Stimulated activated CD4-positive, alpha-beta T cell treated with anti-CD3 and anti-CD28 coated beads, Interleukin-12 subunit alpha, Interleukin-12 subunit beta, amount 100 ng/mL, for 48 hours (primary cell): ENCODE measurements around the gene PLEKHA5.
"Not testable (repeated sequence)": the region's sequence is repeated elsewhere in the genome, so short reads cannot be mapped to it uniquely, and the experiment has no call there.

Source experiments
- DNase-seq, 3 donors: peaks; one replicate each; pipeline ENCODE4 v3.0.0-alpha.2; 2020; ENCODE audit warnings: low read depth in 2 of 3, low spot score in 1 of 3

Gene PLEKHA5

DNA sequence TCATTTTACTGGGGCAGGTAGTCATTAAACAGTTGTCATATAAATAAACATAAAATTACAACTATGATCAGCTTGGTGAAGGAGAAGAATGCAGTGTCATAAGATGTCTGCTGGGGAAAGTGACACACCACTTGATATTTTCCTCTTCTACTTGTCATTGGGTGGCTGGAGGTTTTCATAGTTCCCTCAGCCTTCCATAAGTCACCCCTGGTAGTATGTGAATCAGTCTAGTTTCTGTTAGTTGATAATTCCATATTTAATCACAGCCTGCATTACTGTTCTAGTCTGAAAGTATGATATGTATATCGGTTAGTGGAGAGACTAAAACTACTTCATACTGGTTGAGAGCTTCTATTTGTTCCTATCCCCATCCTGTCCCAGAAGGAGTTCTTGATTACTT is 38.2 kb downstream of the PLEKHA5 start:
- no peak for DNase-seq

GRCh38 chr12:19168644-19169043 is 39.1 kb downstream of the PLEKHA5 start:
- no peak for DNase-seq

GRCh38 chr12:19169222-19169621 is 39.7 kb downstream of the PLEKHA5 start:
- DNase-seq = no peak

- DNase-seq = not testable (repeated sequence)
Measured at GRCh38 chr12:19170286-19170685, 40.8 kb downstream of the PLEKHA5 start.

GRCh38 chr12:19171731-19172130 is 42.2 kb downstream of the PLEKHA5 start:
- no peak for DNase-seq

- DNase-seq = no peak
Measured at GRCh38 chr12:19177754-19178153, 48.2 kb downstream of the PLEKHA5 start.

DNA sequence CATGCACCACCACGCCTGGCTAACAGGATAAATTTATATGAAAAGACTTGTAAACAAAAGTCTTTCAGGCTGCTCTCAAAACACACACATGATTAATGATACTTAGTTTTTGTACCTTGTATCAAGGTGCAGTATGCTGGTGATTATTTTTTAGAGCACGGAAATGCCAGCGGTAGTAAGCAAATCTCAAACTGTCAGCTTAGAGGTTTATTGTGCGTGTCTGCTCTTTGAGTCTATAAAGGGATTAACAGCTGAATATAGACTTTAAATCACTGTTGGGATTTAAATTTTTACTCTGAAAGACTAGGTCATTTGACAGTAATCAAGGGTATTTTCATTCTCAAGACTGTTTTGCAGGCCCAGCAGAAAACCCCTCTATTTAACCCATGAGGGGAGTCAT is 50.5 kb downstream of the PLEKHA5 start:
- no peak for DNase-seq

DNA sequence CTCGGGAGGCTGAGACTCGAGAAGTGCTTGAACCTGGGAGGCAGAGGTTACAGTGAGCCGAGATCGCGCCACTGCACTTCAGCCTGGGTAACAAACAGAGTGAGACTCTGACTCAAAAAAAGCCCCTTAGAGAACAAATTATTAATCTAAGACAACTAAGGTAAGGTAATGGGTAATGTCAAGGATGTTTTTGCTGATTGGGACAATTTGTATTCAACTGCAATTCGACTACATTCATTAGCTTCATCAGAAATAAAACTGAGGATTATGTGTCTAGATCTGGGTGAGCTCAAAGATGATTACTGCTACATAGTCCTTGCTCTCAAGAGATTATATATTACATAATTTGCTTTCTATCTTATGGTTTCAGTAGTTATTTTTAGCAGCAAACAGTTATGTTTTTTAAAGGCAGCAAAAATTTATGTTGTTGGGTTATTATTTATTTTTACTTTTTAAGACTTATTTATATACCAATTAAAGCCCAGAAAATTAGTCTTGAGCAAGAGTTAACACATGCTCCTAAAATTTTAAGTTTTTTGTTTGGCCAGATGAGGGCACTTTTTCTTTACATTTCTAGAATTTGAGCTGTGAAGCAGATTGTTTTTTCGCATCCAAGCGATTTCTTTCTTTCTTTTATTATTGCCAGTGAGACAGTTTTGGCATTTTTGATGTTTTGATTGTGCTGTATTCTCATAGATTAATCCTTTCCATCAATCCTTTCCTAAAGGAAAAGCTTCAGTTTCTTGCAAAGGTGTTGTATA is 52.3 kb downstream of the PLEKHA5 start:
- no peak for DNase-seq

DNA sequence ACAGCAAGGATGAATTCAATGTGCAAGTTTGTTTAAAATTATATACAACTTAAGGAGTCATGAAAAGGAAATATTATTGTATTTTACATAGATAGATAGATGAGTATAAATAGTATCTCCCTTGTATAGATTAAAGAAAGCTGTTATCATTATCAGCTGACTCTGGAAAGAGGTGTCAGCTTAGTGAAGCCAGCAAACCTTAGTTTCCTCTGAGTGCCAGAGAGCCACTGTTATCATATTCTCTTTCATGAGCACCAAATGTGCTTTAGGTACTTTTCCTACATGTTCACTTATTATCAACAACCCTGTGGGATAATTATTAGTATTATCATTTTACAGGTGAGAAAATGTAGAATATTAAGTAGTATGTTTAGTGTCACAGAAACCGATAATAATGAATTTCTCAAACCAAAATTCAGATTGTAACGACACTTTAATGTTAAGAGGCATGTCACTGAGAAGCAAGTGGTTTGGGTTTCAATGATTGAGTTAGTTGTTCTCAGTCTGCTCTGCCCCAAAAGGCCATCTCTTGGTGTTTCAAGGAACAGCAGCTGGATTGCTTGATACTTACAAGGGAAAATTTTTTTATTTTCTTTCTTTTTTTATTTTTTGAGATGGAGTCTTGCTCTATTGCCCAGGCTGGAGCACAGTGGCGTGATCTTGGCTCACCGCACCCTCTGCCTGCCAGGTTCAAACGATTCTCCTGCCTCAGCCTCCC is 53.7 kb downstream of the PLEKHA5 start:
- no peak for DNase-seq

GRCh38 chr12:19185262-19185929 is 55.9 kb downstream of the PLEKHA5 start:
- DNase-seq = no peak

DNA sequence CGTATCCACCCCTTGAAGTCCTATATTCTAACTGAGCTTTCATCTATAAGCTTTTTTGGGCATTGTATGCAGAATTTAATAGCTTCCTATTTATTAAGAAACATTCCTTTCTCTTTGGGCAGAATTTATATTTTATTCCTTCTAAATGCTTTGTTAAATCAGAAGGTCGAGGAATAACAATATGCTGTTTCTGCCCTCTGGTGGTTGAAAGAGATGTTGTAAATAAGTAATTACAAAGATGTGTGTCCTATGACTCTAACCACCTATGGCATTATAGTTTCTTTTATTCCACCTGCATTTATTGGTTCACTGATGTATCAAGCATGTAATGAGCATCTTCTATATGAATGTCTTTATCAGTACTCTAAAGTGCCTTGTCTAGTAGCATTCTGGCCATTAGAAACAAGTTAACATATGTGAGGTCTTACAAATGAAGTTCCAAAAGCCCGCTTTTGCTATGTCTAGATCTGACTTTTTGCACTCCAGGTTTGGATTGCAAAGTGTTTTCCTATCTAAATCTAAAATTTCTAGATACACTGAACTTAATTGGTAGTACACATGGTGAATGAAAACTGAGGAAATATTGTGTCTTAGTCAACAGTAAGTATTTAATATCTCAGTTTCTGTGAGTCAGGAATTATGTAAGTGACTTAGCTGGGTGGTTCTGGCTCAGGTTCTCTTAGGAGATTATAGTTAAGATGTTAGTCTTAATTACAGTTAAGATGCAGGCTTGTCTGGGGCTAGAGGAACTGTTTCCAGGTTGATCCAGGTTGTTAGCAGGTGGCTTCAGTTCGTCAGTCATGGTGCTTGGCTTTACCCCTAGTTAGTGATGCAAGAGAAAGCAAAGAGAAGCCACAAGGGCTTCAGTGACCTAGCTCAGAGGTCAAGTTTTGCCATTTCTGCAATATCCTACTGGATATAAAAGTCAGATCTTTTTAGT is 57.5 kb downstream of the PLEKHA5 start:
- DNase-seq = peak in 1 of 3 donors; percentile 5

GRCh38 chr12:19189522-19189921 is 60.0 kb downstream of the PLEKHA5 start:
- no peak for DNase-seq

GRCh38 chr12:19190292-19191031 is 60.9 kb downstream of the PLEKHA5 start:
- no peak for DNase-seq

DNA sequence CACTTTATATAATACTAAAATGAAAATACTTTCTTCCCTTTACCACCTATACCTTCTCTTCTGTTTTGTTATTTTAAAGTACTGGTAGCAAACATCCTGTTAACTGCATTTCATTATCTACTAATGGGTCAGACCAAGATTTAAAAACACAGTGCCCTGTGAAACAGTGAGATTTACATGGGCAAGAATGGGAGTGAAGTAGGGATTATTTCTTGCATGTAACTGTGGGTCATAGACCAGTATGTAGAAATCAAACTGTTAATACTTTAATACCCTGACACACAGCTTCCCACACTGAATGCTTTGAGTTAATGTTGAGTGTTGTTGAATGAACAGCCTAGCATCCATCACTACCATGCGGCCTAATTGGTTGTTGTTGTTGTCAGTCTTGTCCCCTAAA is 61.6 kb downstream of the PLEKHA5 start:
- DNase-seq = no peak

GRCh38 chr12:19191563-19191962 is 62.0 kb downstream of the PLEKHA5 start:
- DNase-seq = no peak

- no peak for DNase-seq
Measured at GRCh38 chr12:19192710-19193109, 63.2 kb downstream of the PLEKHA5 start.

DNA sequence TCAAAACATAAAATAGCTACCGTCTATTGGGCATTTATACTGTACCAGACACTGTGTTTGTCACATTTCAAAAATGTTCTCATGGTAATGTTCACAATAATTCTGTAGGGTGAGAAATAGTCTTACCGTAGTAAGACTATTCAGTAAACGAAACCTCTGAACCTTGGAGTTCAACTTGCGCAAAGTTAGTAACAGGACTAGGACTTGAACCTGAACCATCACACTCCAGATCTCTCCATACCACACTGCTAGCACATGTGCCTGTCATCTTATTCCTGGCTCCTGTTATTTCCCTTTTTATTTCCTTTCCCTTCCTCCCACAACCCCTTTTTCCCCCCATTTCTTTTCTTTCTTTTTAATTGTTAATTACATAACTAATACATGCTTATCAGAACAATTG is 65.4 kb downstream of the PLEKHA5 start:
- no peak for DNase-seq

DNA sequence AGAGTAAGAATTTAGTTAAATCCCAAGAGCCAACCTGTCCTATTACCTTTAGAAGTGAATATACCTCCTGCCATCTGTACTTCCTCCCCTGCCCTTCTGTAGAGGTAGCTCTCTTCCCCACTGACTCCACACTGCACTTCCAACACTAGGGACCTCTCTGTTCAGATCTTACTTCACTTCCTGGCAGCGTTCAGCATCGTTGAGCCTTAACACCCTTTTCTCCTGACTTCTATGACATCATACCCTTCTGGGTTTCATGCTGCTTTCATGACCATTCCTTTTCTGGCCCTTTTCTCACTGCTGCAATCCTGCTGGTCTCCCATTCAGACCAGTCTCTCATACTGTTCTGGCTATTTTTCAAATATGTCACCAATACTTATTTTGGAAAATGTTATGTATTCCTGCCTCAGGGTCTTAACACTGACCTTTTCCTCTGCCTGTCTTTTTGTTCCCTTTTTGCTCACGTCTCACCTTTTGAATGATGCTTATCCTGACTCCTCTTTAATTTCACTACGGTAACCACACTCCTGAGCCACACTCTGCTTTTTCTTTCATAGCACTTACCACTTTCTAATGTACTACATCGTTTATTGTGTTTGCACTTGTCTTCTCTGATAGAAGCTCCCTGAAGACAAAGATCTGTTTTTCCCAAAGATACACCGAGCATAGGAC is 67.6 kb downstream of the PLEKHA5 start:
- no peak for DNase-seq

GRCh38 chr12:19198272-19198671 is 68.7 kb downstream of the PLEKHA5 start:
- DNase-seq = no peak

DNA sequence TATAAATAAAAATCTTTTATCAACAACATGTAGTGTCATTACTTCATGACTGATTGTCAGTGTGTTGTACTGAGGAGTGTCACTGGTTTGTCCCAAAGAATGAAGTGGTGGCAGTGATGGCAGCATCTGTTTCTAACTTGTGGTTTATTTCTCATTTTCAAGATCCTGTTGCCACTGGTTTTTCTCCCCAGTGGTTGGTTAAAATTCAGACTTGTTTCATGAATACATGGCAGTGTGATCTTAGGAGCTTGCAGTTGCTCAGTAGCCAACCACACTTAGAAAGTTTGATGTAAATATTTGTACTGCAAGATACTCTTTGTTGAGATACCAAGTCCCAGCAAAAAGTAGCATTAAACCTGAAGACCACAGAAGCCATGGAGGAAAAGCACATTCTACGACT is 69.8 kb downstream of the PLEKHA5 start:
- no peak for DNase-seq
